Prostate gland (tissue), 2 donors: ENCODE results near the gene PTPRM.

Experiments
- CTCF ChIP-seq, 4 experiments: fragments of 200-600 bp in 2 of 4; fragments of 450-650 bp in 2 of 4; sonication (generic) in 2 of 4; IDR thresholded peaks; 1 replicate in 3 of 4; 2 replicates in 1 of 4; pipeline ENCODE4 v1.5.1; 2016 to 2019; ENCODE audit warnings: antibody characterized with exemption in 4 of 4, mild to moderate bottlenecking in 2 of 4, moderate library complexity in 2 of 4
- POLR2A ChIP-seq: fragments of 450-650 bp; IDR thresholded peaks from one replicate; pipeline ENCODE4 v1.6.1; 2016; ENCODE audit warnings: antibody characterized with exemption, mild to moderate bottlenecking

- TF ChIP-seq CTCF (IDR thresholded peaks at IDR 0.05) (no peak), POLR2A (no peak)
Observed at GRCh38 chr18:8402237-8402636, 835.1 kb downstream of the PTPRM start.
